B cell (primary cell): Measurements from ENCODE around the gene TAPBP. TPM values are rescaled to one million over a fixed set of nuclear protein-coding genes. Genes with fewer than 3 reads are reported as not detected.

Experiments used
- ATAC-seq: fragments of 200-7000 bp; cut with Tn5 transposase; one replicate; pipeline ENCODE4 v1.10.0; 2021; ENCODE audit warnings: low read depth, mild to moderate bottlenecking, moderate number of reproducible peaks, moderate library complexity
- CTCF ChIA-PET: fragments of 350-600 bp; sonication (Branson Sonifier 250); formaldehyde crosslinking; loops from one replicate; lab custom pipeline; 2021; ENCODE audit warnings: antibody characterized with exemption, inconsistent platforms; lab: Charles Lee
- POLR2A ChIA-PET: fragments of 350-600 bp; sonication (Branson Sonifier 250); formaldehyde crosslinking; loops from one replicate; lab custom pipeline; 2021; ENCODE audit warnings: antibody characterized with exemption; lab: Charles Lee
- DNase-seq: peaks from one replicate; pipeline ENCODE4 v3.0.0; 2013
- H2AFZ ChIP-seq: 2 replicates; pipeline ENCODE4 v1.6.1; 2012; ENCODE audit warnings: mild to moderate bottlenecking, low read depth, low read length; ENCODE audit not compliant: insufficient read depth, poor library complexity, severe bottlenecking
- H3K27ac ChIP-seq, 2 donors: 1 replicate in 1 of 2; 2 replicates in 1 of 2; pipeline ENCODE4 v1.5.1; 2012 to 2013; ENCODE audit warnings: low read length in 2 of 2, mild to moderate bottlenecking in 2 of 2, moderate library complexity in 1 of 2
- H3K27me3 ChIP-seq, 4 experiments: fragments of 200-600 bp in 1 of 4; sonication (generic) in 1 of 4; replicated peaks in 1 of 4; 1 replicate in 2 of 4; 2 replicates in 2 of 4; pipeline versions ENCODE4 v1.6.1 to v1.7.0; 2013 to 2016; ENCODE audit warnings: low read length in 3 of 4, mild to moderate bottlenecking in 2 of 4, mixed read lengths in 1 of 4, moderate library complexity in 1 of 4; ENCODE audit not compliant: insufficient read depth in 4 of 4, control insufficient read depth in 3 of 4; ENCODE audit errors: control extremely low read depth in 1 of 4
- H3K36me3 ChIP-seq, 2 experiments: replicated peaks in 1 of 2; 1 replicate in 1 of 2; 2 replicates in 1 of 2; pipeline versions ENCODE4 v1.6.1 to v1.7.1; 2013; ENCODE audit warnings: low read length in 1 of 2; ENCODE audit not compliant: insufficient read depth in 2 of 2, control insufficient read depth in 1 of 2; ENCODE audit errors: control extremely low read depth in 1 of 2, extremely low read depth in 1 of 2
- H3K4me1 ChIP-seq, 2 donors: fragments of 200-600 bp in 1 of 2; sonication (generic) in 1 of 2; 1 replicate in 1 of 2; 2 replicates in 1 of 2; pipeline versions ENCODE4 v1.5.1 to v1.6.1; 2013 to 2017; ENCODE audit warnings: low read length in 2 of 2; ENCODE audit not compliant: control insufficient read depth in 2 of 2, insufficient read depth in 2 of 2
- H3K4me2 ChIP-seq: replicated peaks from 2 replicates; pipeline ENCODE3; 2012; ENCODE audit warnings: mild to moderate bottlenecking, low read depth, low read length; ENCODE audit not compliant: poor library complexity, severe bottlenecking
- H3K4me3 ChIP-seq, 5 experiments: fragments of 200-600 bp in 1 of 5; sonication (generic) in 1 of 5; 1 replicate in 3 of 5; 2 replicates in 2 of 5; pipeline versions ENCODE4 v1.5.1 to v1.7.0; 2011 to 2016; ENCODE audit warnings: low read length in 4 of 5, mild to moderate bottlenecking in 4 of 5, low read depth in 2 of 5, control low read depth in 1 of 5, moderate library complexity in 1 of 5; ENCODE audit not compliant: insufficient read depth in 1 of 5; ENCODE audit errors: control extremely low read depth in 1 of 5, extremely low read depth in 1 of 5
- H3K79me2 ChIP-seq: fragments of 200-600 bp; sonication (generic); one replicate; pipeline ENCODE4 v1.6.0; 2016; ENCODE audit warnings: low read length; ENCODE audit not compliant: control insufficient read depth, insufficient read depth
- H3K9ac ChIP-seq: fragments of 200-600 bp; sonication (generic); 2 replicates; pipeline ENCODE4 v1.6.1; 2017; ENCODE audit warnings: mild to moderate bottlenecking, low read length, moderate library complexity
- H3K9me3 ChIP-seq, 3 donors: one replicate each; pipeline versions ENCODE4 v1.6.1 to v1.7.1; 2013; ENCODE audit warnings: low read length in 2 of 3; ENCODE audit not compliant: control insufficient read depth in 2 of 3, insufficient read depth in 1 of 3; ENCODE audit errors: control extremely low read depth in 1 of 3
- H4K20me1 ChIP-seq: 2 replicates; pipeline ENCODE4 v1.6.0; 2012; ENCODE audit warnings: mild to moderate bottlenecking, low read length; ENCODE audit not compliant: insufficient read depth, control insufficient read depth, poor library complexity, severe bottlenecking
- H3K27ac Mint-ChIP-seq: one replicate; pipeline ENCODE4 v1.8.0; 2021; ENCODE audit warnings: mixed read lengths
- H3K27me3 Mint-ChIP-seq: one replicate; pipeline ENCODE4 v1.8.0; 2021; ENCODE audit warnings: mixed read lengths
- H3K4me1 Mint-ChIP-seq: one replicate; pipeline ENCODE4 v1.8.0; 2021; ENCODE audit warnings: mixed read lengths
- H3K4me3 Mint-ChIP-seq: one replicate; pipeline ENCODE4 v1.8.0; 2021; ENCODE audit warnings: mixed read lengths
- H3K9me3 Mint-ChIP-seq: one replicate; pipeline ENCODE4 v1.8.0; 2022; ENCODE audit warnings: mixed read lengths; ENCODE audit not compliant: insufficient read depth
- EZH2 ChIP-seq: IDR thresholded peaks from 2 replicates; pipeline ENCODE4 v1.6.1; 2012; ENCODE audit warnings: borderline replicate concordance, low read depth, mild to moderate bottlenecking, moderate library complexity, low read length; ENCODE audit not compliant: insufficient read depth, poor library complexity, severe bottlenecking
- whole genome bisulfite sequencing: methylation state at CpG from one replicate; pipeline ENCODE4 v1.1.5; 2013; ENCODE audit warnings: missing lambda C conversion rate; ENCODE audit not compliant: insufficient coverage; 5-methylcytosine and 5-hydroxymethylcytosine counted together
- intact Hi-C: fragments of 100-400 bp; cut with micrococcal nuclease; formaldehyde crosslinking; loops from one replicate; pipeline ENCODE4 v1.10.0; 2022
- polyA plus RNA-seq: library from polyadenylated mRNA; depleted of rRNA; stranded (reverse); fragments of >200 nt; gene quantifications from 2 replicates; pipeline ENCODE4 v1.2.3, GENCODE V29; 2012
- total RNA-seq, 2 donors: library from RNA; stranded (reverse); fragments of 120-200 nt in 1 of 2; gene quantifications; 1 replicate in 1 of 2; 2 replicates in 1 of 2; pipeline versions ENCODE4 v1.2.3 to v1.2.4, GENCODE V29; 2013 to 2022
- TF ChIP-seq, protein P1 (sequence below): fragments of 200-600 bp; IDR thresholded peaks from one replicate; pipeline ENCODE4 v1.8.0; 2022; ENCODE audit warnings: antibody characterized with exemption, mild to moderate bottlenecking

TAPBP gene
- total and polyA plus RNA-seq, 2 donors (not counting 1 experiment from before 2014, with no cell fraction given) = 302 to 310 TPM

GRCh38 chr6:33259032-33259431 is 54.8 kb downstream of the TAPBP start:
- Histone ChIP-seq H2AFZ (no peak overlapping the region), H3K9ac (no peak overlapping the region), H3K36me3 (peaks cover 12 to 39% of the 10 kb centered on the region in 2 experiments), H3K4me2 (no peak overlapping the region), H3K4me3 (no peak overlapping the region), H3K27me3 (no peaks in the 10 kb centered on the region), H3K4me1 (no peaks in the 10 kb centered on the region), H3K27ac (no peak overlapping the region), H4K20me1 (no peaks in the 10 kb centered on the region), H3K9me3 (no peaks in the 10 kb centered on the region), H3K79me2 (no peaks in the 10 kb centered on the region)
- no peak for TF ChIP-seq EZH2
- TF ChIP-seq, protein P1, sequence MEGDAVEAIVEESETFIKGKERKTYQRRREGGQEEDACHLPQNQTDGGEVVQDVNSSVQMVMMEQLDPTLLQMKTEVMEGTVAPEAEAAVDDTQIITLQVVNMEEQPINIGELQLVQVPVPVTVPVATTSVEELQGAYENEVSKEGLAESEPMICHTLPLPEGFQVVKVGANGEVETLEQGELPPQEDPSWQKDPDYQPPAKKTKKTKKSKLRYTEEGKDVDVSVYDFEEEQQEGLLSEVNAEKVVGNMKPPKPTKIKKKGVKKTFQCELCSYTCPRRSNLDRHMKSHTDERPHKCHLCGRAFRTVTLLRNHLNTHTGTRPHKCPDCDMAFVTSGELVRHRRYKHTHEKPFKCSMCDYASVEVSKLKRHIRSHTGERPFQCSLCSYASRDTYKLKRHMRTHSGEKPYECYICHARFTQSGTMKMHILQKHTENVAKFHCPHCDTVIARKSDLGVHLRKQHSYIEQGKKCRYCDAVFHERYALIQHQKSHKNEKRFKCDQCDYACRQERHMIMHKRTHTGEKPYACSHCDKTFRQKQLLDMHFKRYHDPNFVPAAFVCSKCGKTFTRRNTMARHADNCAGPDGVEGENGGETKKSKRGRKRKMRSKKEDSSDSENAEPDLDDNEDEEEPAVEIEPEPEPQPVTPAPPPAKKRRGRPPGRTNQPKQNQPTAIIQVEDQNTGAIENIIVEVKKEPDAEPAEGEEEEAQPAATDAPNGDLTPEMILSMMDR = no peak
- Mint-ChIP-seq H3K9me3 (no peaks in the 10 kb centered on the region), H3K27ac (no peak overlapping the region), H3K4me1 (no peaks in the 10 kb centered on the region), H3K4me3 (no peak overlapping the region), H3K27me3 (no peaks in the 10 kb centered on the region)
- DNase-seq (no peak), ATAC-seq (no peak)
- 100% methylated on average over 3 of the region's 5 CpGs for WGBS
- POLR2A ChIA-PET = interaction anchor here (2.5 kb wide), 1 partner anchor 12 kb away, joined by 17 read pairs; the partner anchor contains the start of genes RPS18 and VPS52
- CTCF ChIA-PET = interaction anchor here (2.1 kb wide), 1 partner anchor 11 kb away, joined by 5 read pairs; no protein-coding TSS in a partner anchor
- intact Hi-C loops = no loop called here

- ChIA-PET CTCF (interaction anchor here (0.7 to 0.8 kb wide), 2 partner anchors 10 to 396 kb away, joined by 3 read pairs; no protein-coding TSS in a partner anchor), POLR2A (interaction anchor here (1.2 kb wide), 1 partner anchor 17 kb away, joined by 3 read pairs; no protein-coding TSS in a partner anchor)
- Histone ChIP-seq H3K79me2 (peaks cover 9% of the 10 kb centered on the region), H3K9ac (no peak overlapping the region), H3K9me3 (no peaks in the 10 kb centered on the region), H3K27me3 (no peaks in the 10 kb centered on the region), H2AFZ (no peak overlapping the region), H3K36me3 (peaks cover 1 to 14% of the 10 kb centered on the region in 2 experiments), H3K4me2 (no peak overlapping the region), H3K4me1 (peaks cover 8 to 10% of the 10 kb centered on the region in 2 donors), H3K27ac (no peak overlapping the region), H3K4me3 (no peak overlapping the region), H4K20me1 (no peaks in the 10 kb centered on the region)
- intact Hi-C loops = no loop called here
- Mint-ChIP-seq H3K27ac (no peak overlapping the region), H3K4me1 (peaks cover 18% of the 10 kb centered on the region), H3K4me3 (no peak overlapping the region), H3K9me3 (no peaks in the 10 kb centered on the region), H3K27me3 (no peaks in the 10 kb centered on the region)
- no CpG with 5 or more reads among the region's 4 CpGs for WGBS
- no peak for TF ChIP-seq EZH2
- TF ChIP-seq, protein P1 = no peak
- no peak for ATAC-seq
- DNase-seq = no peak
These were observed 59.3 kb downstream of the TAPBP start for GRCh38 chr6:33254591-33254990.
